ENCODE data around the gene KCTD17.

GRCh38 chr22:37084385-37084784 lies 32.8 kb downstream of the KCTD17 start:
- TF ChIP-seq CTCF (conservative IDR thresholded peaks at IDR 0.05; ENCODE audit: low read depth, low read length) (no peak), RAD21 (IDR thresholded peaks at IDR 0.05; ENCODE audit: low read length) (no peak), POLR2A (IDR thresholded peaks at IDR 0.05; ENCODE audit: low read depth, low read length) (no peak), RCOR1 (IDR thresholded peaks at IDR 0.05; ENCODE audit: insufficient replicate concordance, low read length) (no peak), ELK1 (IDR thresholded peaks at IDR 0.05; ENCODE audit: borderline replicate concordance, low read depth, low read length) (no peak), CEBPB (IDR thresholded peaks at IDR 0.05; ENCODE audit: low read depth, low read length) (no peak), MAZ (IDR thresholded peaks at IDR 0.05; ENCODE audit: borderline replicate concordance, low read depth, low read length) (no peak), USF2 (IDR thresholded peaks at IDR 0.05; ENCODE audit: low read depth, low read length) (no peak), SMC3 (IDR thresholded peaks at IDR 0.05; ENCODE audit: low read depth, low read length) (no peak), BHLHE40 (IDR thresholded peaks at IDR 0.05; ENCODE audit: low read depth, low read length) (no peak)

Data from IMR-90 (cell line).